Hippocampal formation (tissue), 2 donors: ENCODE measurements around the gene AMBN.
A peak's percentile ranks its signal among the peaks of the same experiment; 100 is the strongest.
"Not testable (repeated sequence)": the region's sequence is repeated elsewhere in the genome, so short reads cannot be mapped to it uniquely, and the experiment has no call there.

Experiments used
- DNase-seq, 2 donors: peaks; one replicate each; lab custom pipeline; 2025; lab: John Stamatoyannopoulos, UW

AMBN gene

GRCh38 chr4:70607334-70607853 is 15.3 kb downstream of the AMBN start:
- DNase-seq = no peak

GRCh38 chr4:70608324-70608723 is 16.3 kb downstream of the AMBN start:
- DNase-seq = no peak

- no peak for DNase-seq
These were observed 21.5 kb downstream of the AMBN start for GRCh38 chr4:70613306-70614183.

- DNase-seq = no peak
These were observed 22.1 kb downstream of the AMBN start for GRCh38 chr4:70614184-70614555.

GRCh38 chr4:70619288-70619687 is 27.2 kb downstream of the AMBN start:
- DNase-seq = no peak

GRCh38 chr4:70619778-70620177 is 27.7 kb downstream of the AMBN start:
- no peak for DNase-seq

- no peak for DNase-seq
These were observed 31.3 kb downstream of the AMBN start for GRCh38 chr4:70623323-70623722.

GRCh38 chr4:70624226-70624793 is 32.3 kb downstream of the AMBN start:
- no peak for DNase-seq

- DNase-seq = no peak
These were observed 35.6 kb downstream of the AMBN start for GRCh38 chr4:70627620-70628019.

GRCh38 chr4:70628444-70628843 is 36.4 kb downstream of the AMBN start, which contains the start of gene ENAM:
TSS of gene ENAM (plus strand) at chr4:70628744. CDS start at chr4:70629501, 757 bp downstream.
- DNase-seq = no peak

- no peak for DNase-seq
These were observed 37.5 kb downstream of the AMBN start for GRCh38 chr4:70629469-70630090.

- DNase-seq = no peak
These were observed 38.1 kb downstream of the AMBN start for GRCh38 chr4:70630162-70630561.

GRCh38 chr4:70632028-70632427 is 40.0 kb downstream of the AMBN start:
- DNase-seq = no peak

- no peak for DNase-seq
These were observed 42.4 kb downstream of the AMBN start for GRCh38 chr4:70634482-70634881.

- DNase-seq = no peak
These were observed 45.3 kb downstream of the AMBN start for GRCh38 chr4:70637239-70637913.

GRCh38 chr4:70640192-70640591 is 48.1 kb downstream of the AMBN start:
- DNase-seq = no peak

GRCh38 chr4:70650741-70651140 is 58.7 kb downstream of the AMBN start:
- DNase-seq = not testable (repeated sequence)

- peak in 1 of 2 donors; percentile 28 for DNase-seq
These were observed 59.9 kb downstream of the AMBN start for GRCh38 chr4:70651864-70652506.

- no peak for DNase-seq
These were observed 62.6 kb downstream of the AMBN start for GRCh38 chr4:70654605-70655011.
